Testis (tissue), 2 donors: ENCODE results near the gene HDAC7.

Experiments used
- POLR2A ChIP-seq: fragments of 450-650 bp; IDR thresholded peaks from one replicate; pipeline ENCODE4 v1.6.1; 2017; ENCODE audit warnings: antibody characterized with exemption, mild to moderate bottlenecking, moderate library complexity
- TF ChIP-seq, protein P1 (sequence below), 3 experiments: fragments of 450-650 bp in 2 of 3; fragments of 200-600 bp in 1 of 3; sonication (generic) in 1 of 3; IDR thresholded peaks; one replicate each; pipeline ENCODE4 v1.5.1; 2016 to 2019; ENCODE audit warnings: antibody characterized with exemption in 3 of 3, mild to moderate bottlenecking in 2 of 3, moderate library complexity in 1 of 3

DNA sequence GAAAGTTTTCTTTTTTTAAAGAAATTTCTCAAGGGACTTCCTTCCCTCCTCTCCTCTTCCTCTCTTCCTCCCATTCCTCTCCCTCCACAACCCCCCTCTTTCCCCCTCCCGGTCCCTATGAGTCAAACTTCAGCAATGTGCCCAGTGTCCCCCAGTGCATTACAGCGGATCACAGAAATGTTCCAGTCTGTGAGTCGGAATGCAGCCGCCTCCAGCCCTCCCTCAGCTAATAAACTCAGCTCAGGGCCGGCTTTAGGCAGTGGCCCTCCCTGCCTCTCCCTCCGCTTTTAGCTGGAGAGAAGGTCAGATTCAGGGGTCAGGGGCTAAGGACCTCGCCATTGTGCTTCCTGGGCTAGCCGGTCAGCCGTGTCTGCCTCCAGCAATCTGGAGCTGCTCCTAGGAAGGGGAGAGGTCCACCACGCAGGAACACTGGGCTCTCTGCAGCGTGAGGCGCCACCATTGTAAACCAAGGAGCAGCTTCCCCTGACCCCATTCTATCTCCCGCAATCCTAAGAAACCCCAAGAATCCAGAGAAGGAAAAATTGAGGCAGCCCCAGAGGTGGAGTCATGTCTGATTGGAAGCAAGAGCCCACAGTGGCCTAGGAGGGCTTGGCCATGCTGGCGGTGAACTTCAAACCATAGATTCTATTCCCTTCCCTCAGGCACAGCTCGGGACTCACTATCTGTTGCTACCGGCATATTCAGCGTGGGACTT, 1.1 kb upstream of the HDAC7 start:
- TF ChIP-seq, protein P1, sequence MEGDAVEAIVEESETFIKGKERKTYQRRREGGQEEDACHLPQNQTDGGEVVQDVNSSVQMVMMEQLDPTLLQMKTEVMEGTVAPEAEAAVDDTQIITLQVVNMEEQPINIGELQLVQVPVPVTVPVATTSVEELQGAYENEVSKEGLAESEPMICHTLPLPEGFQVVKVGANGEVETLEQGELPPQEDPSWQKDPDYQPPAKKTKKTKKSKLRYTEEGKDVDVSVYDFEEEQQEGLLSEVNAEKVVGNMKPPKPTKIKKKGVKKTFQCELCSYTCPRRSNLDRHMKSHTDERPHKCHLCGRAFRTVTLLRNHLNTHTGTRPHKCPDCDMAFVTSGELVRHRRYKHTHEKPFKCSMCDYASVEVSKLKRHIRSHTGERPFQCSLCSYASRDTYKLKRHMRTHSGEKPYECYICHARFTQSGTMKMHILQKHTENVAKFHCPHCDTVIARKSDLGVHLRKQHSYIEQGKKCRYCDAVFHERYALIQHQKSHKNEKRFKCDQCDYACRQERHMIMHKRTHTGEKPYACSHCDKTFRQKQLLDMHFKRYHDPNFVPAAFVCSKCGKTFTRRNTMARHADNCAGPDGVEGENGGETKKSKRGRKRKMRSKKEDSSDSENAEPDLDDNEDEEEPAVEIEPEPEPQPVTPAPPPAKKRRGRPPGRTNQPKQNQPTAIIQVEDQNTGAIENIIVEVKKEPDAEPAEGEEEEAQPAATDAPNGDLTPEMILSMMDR (IDR thresholded peaks at IDR 0.05) = no peak
- TF ChIP-seq POLR2A = no peak
